HG03064 (cell line): ENCODE data around the gene TMEM88.

Source experiments
- ATAC-seq: cut with Tn5 transposase; IDR thresholded peaks from one replicate; pipeline ENCODE4 v1.9.1; 2021; ENCODE audit warnings: low read depth; ENCODE audit not compliant: unreplicated experiment

TMEM88 gene

DNA sequence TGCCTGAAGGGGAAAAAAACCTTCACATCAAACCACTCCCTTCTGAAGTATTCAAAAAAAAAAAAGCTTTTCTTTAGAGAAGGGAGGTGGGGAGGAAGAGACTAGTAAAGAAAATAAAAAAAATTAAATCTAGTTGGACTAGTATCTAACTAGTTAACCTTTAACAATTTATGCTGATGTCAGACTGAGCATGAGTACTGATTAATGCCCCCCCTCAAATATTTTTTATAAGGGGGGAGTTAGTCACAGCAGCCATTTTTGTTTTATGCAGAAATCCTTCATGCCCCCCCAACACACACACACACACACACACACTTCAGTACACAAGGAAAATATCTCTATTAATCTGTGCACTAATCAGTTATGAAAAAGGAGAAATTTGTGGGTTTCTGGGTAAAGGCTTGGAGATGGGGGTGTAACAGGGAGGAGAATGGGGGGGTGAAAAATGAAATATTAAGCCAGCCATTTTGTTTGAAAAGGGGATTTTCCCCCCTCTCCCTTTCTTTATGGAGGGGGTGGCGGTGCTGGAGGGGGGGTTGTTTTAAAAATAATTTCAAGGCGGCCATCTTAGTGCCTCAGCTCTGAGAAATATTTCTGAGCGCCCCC lies 29.0 kb downstream of the TMEM88 start:
- no peak for ATAC-seq

DNA sequence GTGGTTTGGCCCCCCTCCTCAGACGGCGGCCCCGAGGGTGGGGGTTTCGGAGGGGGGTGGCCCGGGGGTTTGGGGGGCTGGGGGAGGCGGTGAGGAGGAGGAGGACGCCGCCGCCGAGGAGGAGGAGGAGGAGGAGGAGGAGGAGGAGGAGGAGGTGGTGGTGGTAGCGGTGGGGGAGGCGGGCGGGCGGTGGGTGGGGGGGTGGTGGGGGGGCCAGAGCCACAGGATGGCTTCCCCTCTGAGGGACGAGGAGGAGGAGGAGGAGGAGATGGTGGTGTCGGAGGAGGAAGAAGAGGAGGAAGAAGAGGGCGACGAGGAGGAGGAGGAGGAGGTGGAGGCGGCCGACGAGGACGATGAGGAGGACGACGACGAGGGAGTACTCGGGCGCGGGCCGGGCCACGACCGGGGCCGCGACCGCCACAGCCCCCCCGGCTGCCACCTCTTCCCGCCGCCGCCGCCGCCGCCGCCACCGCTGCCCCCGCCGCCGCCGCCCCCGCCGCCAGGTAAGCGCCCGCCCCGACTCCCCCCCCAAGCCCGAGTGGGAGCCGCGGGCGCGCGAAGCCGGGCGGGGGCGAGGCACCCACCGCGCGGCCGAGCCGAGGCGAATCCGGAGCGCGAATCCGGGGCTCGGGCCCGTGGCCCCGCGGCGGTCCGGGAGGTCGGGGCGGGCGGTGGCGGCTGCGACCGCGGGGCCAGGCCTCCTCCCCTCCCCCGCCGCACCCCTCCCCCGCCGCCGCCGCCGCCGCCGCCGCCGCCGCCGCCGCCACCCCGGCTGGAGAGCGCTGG lies 29.9 kb downstream of the TMEM88 start:
- no peak for ATAC-seq

DNA sequence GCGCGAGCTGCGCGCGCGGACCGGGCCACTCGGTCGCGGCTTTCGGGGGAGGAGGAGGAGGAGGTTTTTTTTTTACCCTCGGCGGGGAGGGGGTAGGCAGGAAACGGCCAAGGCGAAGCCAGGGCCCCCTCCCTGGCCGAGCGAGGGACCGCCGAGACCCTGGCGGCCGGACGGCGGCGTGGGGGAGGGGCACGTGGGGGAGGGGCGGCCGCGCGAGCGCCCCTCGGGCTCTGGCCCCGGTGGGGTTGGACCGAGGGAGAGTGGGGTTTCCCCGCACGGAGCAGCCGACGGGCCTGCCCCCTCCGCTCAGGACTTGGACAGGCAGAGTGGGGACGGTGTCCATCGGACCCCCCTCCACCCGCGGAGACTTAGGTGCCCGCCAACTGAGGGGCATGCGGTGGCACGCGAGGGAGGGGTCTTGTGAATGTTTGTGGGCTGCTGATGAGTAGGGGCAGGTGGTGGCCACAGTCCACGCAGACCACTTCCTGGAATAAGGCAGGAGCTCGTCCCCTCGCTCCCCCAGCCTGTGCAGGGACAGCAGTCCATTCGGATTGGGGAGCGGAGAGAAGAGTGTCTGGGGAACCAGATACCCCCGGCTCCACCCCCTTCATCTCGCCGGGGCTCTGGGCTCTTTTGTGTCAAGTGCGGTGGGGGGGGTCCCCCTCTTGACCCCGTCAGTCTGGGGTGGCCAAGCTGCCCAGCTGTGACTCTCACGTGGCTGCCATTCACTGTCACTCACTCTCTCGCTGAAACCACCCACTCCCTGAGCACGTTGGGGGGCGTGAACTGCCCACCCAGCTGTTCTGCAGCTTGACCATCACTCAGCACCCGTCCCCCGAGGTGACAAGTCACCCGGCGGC lies 30.7 kb downstream of the TMEM88 start:
- no peak for ATAC-seq

DNA sequence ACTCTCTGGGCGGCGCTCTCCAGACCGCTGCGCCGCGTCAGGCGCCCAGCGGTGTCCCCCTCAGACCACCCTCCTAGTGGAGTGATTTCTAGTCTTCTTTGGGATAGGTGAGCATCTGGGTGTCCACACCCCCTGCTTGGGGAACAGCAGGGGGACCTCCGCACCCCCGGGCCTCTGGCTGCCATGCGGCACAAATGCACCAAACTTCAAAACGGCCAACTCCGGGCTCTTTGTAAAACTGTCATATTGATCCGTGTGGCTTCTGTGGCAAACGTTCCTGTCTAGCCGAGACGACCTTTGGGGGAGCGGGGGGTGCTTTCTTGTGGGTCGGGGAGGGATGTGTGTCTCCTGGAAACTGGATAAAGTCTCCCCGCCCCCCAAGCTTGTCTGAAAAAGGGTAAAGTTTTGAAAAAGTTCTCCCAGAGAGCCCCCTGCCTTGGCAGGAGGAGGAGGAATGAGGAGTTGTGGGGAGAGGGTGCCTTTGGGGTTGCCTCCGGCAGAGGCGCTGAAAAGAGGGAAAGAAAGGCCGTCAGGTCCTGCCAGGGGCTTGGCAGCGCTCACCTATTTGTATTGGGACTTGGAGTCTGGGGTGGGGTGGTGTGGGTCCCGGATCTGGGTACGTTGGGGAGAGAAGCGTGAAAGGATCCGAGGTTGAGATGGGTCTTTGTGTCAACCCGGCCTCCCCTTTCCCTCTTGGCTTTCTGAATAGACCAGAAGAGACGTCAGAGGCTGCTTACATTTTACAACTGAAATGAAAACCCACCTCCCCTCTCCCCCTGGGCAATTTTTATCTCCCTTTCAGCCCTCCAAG lies 31.6 kb downstream of the TMEM88 start:
- no peak for ATAC-seq

DNA sequence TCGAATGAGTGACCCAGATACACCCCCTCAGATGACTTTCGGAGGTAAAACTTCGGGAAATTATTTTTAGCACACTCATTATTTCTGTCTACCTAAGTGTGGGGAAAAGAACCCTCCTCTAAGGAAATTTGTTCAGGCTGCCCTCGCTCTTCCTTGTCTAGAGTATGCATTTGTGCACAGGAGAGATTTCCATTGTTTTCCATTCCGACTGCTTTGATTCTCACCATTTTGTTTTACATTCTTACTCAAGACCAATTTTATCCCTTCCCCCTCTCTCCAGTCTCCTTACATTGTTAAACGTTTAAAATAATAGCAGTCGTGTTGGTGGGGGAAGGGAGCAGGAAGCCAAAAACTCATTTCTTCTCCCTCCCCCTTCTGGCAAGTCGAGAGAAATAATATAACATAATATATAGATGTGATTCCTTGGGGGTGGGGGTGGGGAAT lies 32.2 kb downstream of the TMEM88 start:
- no peak for ATAC-seq

DNA sequence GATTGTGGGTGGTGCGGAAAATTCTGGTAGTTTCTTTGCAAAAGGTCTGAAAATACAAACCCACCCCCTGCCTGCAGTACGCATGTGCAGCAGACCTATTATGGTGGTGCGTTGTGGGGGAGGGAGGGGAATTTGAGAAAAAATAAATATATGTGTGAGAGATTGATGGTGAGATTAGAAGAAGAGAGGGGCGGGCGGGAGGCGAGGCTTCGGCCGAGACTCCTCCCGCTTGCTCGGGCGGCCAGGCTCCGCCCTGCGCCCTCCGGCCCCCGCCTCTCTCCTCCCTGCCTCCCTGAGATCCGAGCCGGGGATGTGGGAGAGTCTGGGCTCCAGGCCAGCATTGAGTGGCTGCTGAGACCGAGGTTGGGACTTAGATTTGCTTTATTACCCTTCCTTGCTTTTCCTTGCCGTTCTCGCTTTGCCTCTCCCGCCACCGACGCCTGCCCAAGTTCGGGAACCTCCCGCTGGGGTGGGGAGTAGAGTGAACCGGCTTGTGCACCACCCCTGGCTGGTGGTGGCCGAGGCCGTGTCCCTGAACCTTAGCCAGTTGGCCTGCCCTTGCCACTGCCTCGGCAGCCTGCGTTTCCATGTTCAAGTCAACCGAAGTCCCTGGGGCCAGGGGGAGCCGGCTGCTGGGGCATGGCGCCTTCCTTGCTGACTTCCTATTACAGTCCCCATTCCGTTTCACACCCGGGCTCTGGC lies 32.8 kb downstream of the TMEM88 start:
- no peak for ATAC-seq

DNA sequence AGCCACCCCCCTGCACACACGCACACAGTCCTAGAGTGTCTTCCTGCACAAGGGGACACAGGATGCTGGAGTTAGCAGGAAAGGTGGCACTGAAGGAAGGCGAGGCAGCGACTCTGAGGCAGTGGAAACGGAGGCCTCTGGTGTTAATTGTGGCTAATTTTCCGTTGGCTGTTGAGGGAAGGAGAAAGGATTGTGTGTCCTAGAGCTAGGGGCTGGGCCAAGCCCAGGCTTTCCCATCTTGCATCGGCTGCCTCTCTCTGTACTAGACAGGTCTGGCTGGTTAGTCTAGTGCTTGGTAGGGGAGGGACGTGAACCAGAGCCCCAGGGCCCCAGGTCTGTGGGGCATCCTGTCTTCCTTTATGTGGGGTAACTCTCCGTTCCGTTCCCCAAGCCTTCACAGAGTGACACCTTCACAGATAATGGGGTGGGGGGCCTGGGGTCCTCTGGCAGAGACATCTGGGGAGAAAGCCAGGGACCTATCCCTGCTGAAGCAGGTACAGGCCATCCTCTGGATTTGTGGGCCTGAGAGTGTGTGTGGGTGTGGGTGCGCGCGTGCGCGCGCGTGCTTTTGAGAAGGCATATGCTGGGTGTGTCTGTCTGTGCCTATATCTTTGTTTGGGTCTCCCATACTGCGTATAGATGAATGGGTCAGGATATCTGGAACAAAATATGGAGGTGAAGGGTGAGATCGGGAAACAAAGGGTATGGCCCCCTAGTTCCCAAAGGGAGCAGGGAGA lies 33.5 kb downstream of the TMEM88 start, which contains the start of gene CHD3:
TSS of gene CHD3 (plus strand) at position 606 of the 737 bp plus-strand sequence. CDS start 212 bp downstream, outside the sequence.
- ATAC-seq = no peak

DNA sequence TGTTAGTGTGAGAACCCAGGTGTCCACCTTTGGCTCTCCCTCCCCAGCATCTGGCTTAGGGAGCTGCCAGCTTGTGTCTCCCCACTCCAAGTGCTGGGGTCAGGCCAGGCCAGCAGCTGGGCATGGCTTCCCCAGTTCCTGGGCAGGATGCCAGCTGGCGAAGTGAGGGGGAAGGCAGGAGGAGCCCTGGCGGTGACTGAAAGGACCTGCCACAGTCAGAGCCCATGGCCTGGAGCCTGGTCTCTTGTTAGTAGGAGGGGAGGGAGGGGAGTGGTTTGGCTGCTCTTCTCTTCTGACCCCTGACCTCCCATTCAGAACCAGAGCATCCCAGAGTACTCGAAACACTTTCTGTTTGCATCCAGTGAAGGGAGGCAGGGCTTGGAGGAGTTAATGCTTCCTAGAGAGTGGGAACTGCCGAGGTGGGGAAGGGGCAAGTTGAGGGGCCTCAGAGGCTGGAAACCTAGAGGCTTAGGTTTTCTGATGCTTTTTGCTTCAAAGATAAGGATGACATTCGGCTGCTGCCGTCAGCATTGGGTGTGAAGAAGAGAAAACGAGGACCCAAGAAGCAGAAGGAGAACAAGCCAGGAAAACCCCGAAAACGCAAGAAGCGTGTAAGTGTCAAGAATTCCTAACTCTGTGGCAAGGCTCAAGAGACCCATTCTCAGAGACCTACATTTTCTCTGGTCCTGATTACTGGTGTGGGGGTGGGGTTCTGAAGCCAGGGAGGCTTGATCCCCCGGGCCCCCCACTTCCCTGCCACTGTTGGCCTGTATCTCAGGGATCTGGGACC lies 34.5 kb downstream of the TMEM88 start:
- no peak for ATAC-seq

DNA sequence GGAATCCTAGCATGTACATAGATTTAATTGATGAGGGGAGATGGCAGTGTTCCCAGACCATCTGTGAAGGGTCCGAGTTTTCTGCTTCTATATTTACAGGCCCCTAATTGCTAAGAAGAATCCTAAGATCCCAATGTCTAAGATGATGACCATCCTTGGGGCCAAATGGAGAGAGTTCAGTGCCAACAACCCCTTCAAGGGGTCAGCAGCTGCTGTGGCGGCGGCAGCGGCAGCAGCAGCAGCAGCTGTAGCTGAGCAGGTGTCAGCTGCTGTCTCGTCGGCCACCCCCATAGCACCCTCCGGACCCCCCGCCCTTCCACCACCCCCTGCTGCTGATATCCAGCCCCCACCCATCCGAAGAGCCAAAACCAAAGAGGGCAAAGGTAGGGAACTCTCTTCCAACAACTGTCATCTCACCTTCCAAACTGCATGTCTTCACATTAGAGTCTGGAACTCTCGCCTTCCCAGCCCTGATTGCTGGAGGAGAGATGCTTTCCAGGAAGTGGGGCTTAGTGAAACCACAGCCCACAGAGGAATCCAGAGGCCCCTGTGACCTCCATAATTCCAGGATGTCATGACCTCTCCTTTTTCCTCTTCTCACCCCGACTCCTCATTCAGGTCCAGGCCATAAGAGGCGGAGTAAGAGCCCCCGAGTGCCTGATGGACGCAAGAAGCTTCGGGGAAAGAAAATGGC lies 38.5 kb downstream of the TMEM88 start:
- no peak for ATAC-seq

DNA sequence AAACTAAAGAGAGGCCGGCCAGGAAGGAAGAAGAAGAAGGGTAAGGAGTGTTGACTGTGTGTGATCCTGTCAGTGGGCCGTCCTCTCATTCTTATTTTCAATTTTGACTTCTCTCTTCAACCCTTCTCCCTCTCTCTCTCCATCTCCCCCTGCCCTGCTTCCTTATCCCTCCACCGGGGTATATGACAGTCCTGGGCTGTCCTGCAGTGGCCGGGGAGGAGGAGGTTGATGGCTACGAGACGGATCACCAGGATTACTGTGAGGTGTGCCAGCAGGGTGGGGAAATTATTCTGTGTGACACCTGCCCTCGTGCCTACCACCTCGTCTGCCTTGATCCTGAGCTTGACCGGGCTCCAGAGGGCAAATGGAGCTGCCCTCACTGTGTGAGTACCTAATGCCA lies 39.4 kb downstream of the TMEM88 start:
- no peak for ATAC-seq

DNA sequence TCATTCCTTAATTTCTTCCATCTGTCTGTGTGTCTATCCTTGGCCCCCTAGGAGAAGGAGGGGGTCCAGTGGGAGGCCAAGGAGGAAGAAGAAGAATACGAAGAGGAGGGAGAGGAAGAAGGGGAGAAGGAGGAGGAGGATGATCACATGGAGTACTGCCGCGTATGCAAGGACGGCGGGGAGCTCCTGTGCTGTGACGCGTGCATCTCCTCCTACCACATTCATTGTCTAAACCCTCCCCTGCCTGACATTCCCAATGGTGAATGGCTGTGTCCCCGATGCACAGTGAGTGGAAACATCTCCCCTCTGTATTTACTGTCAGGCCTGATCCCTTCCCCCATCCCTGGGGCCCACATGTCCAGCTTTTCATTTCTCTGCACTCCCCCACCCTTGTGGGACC lies 40.0 kb downstream of the TMEM88 start:
- no peak for ATAC-seq

DNA sequence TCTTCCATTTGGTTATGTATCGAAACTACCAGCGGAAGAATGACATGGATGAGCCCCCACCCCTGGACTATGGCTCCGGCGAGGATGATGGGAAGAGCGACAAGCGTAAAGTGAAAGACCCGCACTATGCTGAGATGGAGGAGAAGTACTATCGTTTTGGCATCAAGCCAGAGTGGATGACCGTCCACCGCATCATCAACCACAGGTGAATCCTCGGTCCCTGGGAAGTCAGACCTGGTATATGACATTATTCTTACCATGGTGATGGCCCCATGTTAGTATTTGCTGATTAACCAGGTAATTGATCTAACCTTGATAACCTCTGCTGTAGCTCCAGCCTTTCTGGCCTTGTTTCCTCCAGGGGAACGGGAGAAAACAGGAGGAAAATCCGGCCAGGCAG lies 42.2 kb downstream of the TMEM88 start:
- no peak for ATAC-seq

DNA sequence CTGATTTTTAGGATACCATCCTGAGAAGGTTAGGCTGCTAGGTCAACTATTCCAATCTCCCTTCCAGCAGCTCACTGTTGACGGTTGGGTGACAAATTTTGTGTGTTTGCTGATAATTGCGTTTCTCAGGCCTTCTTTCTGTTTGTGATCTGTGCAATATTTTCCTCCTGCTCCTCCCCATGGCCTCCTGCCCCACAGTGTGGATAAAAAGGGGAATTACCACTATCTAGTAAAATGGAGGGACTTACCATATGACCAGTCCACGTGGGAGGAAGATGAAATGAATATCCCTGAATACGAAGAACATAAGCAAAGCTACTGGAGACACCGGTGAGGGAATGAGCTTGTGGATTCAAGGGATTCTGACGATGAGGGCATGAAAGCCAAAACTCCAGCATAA lies 42.9 kb downstream of the TMEM88 start:
- ATAC-seq = no peak

DNA sequence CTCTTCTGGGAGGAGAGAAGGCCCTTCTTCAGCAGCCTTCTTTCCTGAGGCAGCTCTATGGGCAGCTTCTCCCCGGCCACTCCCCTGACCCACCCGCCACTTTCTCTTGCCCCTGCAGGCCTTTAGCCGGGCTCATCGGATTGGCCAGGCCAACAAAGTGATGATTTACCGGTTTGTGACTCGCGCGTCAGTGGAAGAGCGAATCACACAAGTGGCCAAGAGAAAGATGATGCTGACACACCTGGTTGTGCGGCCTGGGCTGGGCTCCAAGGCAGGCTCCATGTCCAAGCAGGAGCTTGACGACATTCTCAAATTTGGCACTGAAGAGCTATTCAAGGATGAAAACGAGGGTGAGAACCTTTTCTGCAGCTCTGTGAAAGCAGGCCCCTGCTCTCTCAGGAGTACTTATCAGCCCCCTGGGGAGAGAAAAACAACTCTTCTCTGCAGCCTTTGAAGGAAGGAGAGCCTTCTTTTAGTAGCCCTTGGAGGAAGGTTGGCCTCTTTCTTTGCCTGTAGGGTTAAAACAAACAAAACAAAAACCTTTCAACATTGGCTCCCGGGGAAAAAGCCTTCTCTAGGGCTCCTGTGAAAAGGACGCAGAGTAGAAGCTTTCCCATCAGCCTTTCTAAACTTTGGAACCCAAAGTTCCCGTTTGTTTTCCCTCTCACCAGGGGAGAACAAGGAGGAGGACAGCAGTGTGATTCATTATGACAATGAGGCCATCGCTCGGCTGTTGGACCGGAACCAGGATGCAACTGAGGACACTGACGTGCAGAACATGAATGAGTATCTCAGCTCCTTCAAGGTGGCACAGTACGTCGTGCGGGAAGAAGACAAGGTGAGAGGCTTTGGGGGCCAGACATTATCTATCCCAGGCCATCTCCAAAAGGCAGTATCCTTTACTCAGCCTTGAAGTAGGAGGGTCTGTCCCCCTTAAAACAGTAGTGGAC lies 48.6 kb downstream of the TMEM88 start:
- ATAC-seq = no peak
